Tibial artery (tissue), 4 donors: ENCODE results near the gene SEPTIN8.
"Not testable (repeated sequence)": the region's sequence is repeated elsewhere in the genome, so short reads cannot be mapped to it uniquely, and the experiment has no call there.

Experiments
- DNase-seq, 2 donors: peaks; one replicate each; pipeline ENCODE4 v3.0.0-alpha.2; 2019
- H3K27ac ChIP-seq, 2 donors: fragments of 200-600 bp; sonication (generic) in 1 of 2; 1 replicate in 1 of 2; 2 replicates in 1 of 2; pipeline ENCODE4 v1.5.1; 2018 to 2019; ENCODE audit warnings: mild to moderate bottlenecking in 1 of 2
- H3K27me3 ChIP-seq, 2 donors: fragments of 200-600 bp; sonication (generic) in 1 of 2; one replicate each; pipeline versions ENCODE4 v1.5.1 to v1.6.0; 2016 to 2019
- H3K36me3 ChIP-seq, 3 donors: fragments of 200-600 bp; sonication (generic) in 2 of 3; one replicate each; pipeline ENCODE4 v1.5.1; 2016 to 2019; ENCODE audit warnings: mild to moderate bottlenecking in 2 of 3
- H3K4me1 ChIP-seq, 4 donors: fragments of 200-600 bp; sonication (generic) in 2 of 4; 1 replicate in 3 of 4; 2 replicates in 1 of 4; pipeline ENCODE4 v1.5.1; 2016 to 2019
- H3K4me3 ChIP-seq, 2 donors: fragments of 200-600 bp; sonication (generic) in 1 of 2; 1 replicate in 1 of 2; 2 replicates in 1 of 2; pipeline ENCODE4 v1.5.1; 2018 to 2019; ENCODE audit warnings: mild to moderate bottlenecking in 2 of 2
- H3K9me3 ChIP-seq, 3 donors: fragments of 200-600 bp; sonication (generic) in 1 of 3; one replicate each; pipeline ENCODE4 v1.5.1; 2016 to 2019
- intact Hi-C: fragments of 100-400 bp; cut with DNase I; formaldehyde crosslinking; loops from one replicate; pipeline ENCODE4 v1.15.0; 2023; ENCODE audit warnings: low total_unique reads
- TF ChIP-seq, protein P1 (sequence below), 2 experiments: fragments of 200-600 bp in 1 of 2; fragments of 450-650 bp in 1 of 2; IDR thresholded peaks; one replicate each; pipeline ENCODE4 v1.5.1; 2017 to 2019; ENCODE audit warnings: antibody characterized with exemption in 2 of 2, mild to moderate bottlenecking in 1 of 2, moderate library complexity in 1 of 2

Gene SEPTIN8

DNA sequence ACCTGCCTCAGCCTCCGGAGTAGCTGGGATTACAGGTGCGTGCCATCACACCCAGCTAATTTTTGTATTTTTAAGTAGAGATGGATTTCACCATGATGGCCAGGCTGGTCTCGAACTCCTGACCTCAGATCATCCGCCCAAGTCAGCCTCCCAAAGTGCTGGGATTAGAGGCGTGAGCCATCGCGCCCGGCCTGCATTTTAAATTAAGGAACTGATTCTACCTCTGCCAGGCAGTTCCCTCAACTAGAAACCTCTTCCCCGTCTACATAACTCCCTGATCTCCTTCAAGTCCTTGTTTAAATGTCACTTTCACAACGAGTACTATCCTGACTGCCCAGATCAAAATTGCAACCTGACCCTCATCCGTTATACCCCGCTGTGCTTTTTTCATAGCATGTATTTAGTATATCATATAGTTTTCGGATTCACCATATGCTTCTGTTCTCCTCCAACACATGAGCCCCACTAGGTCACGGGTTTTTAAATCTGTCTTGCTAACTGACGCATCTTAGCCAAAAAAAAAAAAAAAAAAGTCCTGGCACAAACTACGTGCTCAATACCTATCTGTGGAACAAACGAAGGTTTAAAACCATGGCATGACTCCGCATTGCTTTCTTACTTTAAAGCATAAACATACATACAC lies 35.2 kb upstream of the SEPTIN8 start:
- DNase-seq, result peak in 1 of 2 donors; percentile 57
- Histone ChIP-seq H3K27ac (no peak overlapping the region), H3K4me1 (peaks cover 0 to 18% (median 16%) of the 10 kb centered on the region in 4 donors), H3K4me3 (no peak overlapping the region), H3K36me3 (no peaks in the 10 kb centered on the region), H3K9me3 (no peaks in the 10 kb centered on the region), H3K27me3 (peaks cover 0 to 47% of the 10 kb centered on the region in 2 donors)
- intact Hi-C loops, result loop anchor here (10.0 kb wide), 1 partner anchor 157 kb away; the partner anchor contains the start of gene IL13
- TF ChIP-seq, protein P1, sequence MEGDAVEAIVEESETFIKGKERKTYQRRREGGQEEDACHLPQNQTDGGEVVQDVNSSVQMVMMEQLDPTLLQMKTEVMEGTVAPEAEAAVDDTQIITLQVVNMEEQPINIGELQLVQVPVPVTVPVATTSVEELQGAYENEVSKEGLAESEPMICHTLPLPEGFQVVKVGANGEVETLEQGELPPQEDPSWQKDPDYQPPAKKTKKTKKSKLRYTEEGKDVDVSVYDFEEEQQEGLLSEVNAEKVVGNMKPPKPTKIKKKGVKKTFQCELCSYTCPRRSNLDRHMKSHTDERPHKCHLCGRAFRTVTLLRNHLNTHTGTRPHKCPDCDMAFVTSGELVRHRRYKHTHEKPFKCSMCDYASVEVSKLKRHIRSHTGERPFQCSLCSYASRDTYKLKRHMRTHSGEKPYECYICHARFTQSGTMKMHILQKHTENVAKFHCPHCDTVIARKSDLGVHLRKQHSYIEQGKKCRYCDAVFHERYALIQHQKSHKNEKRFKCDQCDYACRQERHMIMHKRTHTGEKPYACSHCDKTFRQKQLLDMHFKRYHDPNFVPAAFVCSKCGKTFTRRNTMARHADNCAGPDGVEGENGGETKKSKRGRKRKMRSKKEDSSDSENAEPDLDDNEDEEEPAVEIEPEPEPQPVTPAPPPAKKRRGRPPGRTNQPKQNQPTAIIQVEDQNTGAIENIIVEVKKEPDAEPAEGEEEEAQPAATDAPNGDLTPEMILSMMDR (IDR thresholded peaks at IDR 0.05), result no peak

DNA sequence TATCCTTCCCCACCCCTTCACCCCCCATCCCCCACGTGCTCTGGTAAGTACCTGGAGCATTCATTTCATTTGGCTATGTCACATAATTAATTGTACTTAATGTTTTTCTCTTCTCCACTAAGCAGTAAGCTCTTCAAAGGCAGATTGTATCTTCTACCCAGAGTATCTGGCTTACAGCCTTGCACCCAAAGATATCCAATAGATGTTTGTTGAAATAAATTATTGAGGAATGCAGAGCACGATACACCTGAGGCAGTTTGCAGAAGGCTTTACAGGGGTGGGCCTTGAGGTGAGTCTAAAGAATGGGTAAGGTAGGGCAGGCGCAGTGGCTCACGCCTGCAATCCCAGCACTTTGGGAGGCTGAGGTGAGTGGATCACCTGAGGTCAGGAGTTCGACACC lies 33.6 kb upstream of the SEPTIN8 start:
- peaks cover 0 to 18% (median 16%) of the 10 kb centered on the region in 4 donors for H3K4me1 ChIP-seq
- TF ChIP-seq, protein P1 (IDR thresholded peaks at IDR 0.05), result no peak
- H3K4me3 ChIP-seq, result no peak overlapping the region
- H3K27me3 ChIP-seq, result peaks cover 0 to 49% of the 10 kb centered on the region in 2 donors
- H3K9me3 ChIP-seq, result no peaks in the 10 kb centered on the region
- no peaks in the 10 kb centered on the region for H3K36me3 ChIP-seq
- H3K27ac ChIP-seq, result no peak overlapping the region
- intact Hi-C loops, result loop anchor here (10.0 kb wide), 1 partner anchor 156 kb away; the partner anchor contains the start of gene IL13
- DNase-seq, result no peak

DNA sequence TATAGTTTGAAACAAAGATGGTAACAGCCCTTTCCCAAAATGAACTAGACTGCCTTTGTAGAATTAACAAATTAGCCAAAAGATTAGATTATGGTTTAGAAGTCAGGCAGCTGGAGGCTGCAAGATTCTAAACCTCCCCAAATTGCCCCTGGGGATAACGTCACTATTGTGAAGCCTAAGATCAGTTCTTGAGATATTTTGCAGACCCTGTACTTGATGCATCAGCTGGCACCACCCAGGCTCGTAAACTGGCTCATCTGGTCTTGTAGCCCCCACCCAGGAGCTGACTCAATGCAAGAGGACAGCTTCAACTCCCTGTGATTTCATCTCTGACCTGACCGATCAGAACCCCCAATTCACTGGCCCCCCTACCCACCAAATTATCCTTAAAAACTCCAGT lies 31.8 kb upstream of the SEPTIN8 start:
- Histone ChIP-seq H3K27me3 (peaks cover 0 to 45% of the 10 kb centered on the region in 2 donors), H3K4me3 (no peak overlapping the region), H3K36me3 (no peaks in the 10 kb centered on the region), H3K27ac (no peak overlapping the region), H3K4me1 (peaks cover 0 to 13% (median 10%) of the 10 kb centered on the region in 4 donors), H3K9me3 (no peaks in the 10 kb centered on the region)
- TF ChIP-seq, protein P1 (IDR thresholded peaks at IDR 0.05), result no peak
- intact Hi-C loops, result no loop called here
- DNase-seq, result peak in 1 of 2 donors; percentile 28

DNA sequence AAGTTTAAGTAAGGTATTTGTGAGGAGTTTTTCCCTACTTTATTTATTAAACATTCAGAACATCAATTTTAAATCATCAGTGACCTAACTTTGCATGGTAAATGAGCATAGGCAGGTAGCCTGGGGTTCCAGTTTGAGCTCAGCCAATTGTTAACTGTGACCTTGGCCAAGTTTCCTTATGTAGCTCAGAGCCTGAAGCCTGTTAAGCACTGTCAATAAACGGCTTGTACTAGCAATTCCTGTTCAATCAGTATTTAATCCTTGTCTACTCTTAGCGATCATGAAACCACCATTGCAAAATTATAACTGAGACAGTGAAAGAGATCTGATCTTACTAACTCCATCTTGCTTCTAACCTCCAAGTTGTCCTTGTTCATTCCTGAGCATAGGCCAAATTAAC lies 31.4 kb upstream of the SEPTIN8 start:
- peaks cover 0 to 40% of the 10 kb centered on the region in 2 donors for H3K27me3 ChIP-seq
- no peaks in the 10 kb centered on the region for H3K36me3 ChIP-seq
- no peak overlapping the region for H3K27ac ChIP-seq
- H3K4me1 ChIP-seq, result peaks cover 0 to 8% (median 7%) of the 10 kb centered on the region in 4 donors
- H3K4me3 ChIP-seq, result no peak overlapping the region
- TF ChIP-seq, protein P1 (IDR thresholded peaks at IDR 0.05), result no peak
- intact Hi-C loops, result no loop called here
- DNase-seq, result no peak
- no peaks in the 10 kb centered on the region for H3K9me3 ChIP-seq

DNA sequence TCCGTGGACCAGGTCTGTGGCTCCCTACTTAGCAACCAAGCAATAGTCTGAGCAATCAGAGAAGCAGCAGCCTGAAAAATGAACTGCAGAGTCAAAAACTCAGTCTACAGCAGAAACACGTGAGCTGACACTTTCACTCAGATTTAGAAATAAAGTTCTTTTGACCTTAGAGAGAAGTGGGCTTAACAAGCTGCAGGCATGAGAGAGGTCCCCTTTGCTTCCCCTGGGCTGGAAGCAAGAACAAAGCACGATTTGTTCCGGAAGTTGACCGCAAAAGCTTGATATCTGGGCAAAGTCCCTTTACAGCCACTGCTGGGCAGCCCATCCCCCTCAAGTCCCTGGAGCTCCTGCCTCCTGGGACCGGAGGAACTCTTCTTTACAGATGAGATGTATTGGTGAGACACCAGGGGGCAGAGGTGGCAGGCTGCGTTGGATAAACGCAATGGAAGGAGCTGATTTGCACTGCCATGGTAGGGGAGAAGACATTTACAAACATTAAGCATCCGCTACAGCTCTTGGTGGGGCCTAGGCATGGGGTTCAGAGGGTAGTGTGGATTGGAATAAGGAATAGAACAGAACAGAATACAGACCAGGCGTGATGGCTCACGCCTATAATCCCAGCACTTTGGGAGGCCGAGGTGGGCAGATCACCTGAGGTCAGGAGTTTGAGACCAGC lies 30.3 kb upstream of the SEPTIN8 start:
- Histone ChIP-seq H3K27me3 (peaks cover 0 to 33% of the 10 kb centered on the region in 2 donors), H3K9me3 (no peaks in the 10 kb centered on the region), H3K4me1 (no peaks in the 10 kb centered on the region), H3K27ac (no peak overlapping the region), H3K4me3 (no peak overlapping the region), H3K36me3 (no peaks in the 10 kb centered on the region)
- TF ChIP-seq, protein P1 (IDR thresholded peaks at IDR 0.05), result no peak
- intact Hi-C loops, result no loop called here
- DNase-seq, result peak in 1 of 2 donors; percentile 54

DNA sequence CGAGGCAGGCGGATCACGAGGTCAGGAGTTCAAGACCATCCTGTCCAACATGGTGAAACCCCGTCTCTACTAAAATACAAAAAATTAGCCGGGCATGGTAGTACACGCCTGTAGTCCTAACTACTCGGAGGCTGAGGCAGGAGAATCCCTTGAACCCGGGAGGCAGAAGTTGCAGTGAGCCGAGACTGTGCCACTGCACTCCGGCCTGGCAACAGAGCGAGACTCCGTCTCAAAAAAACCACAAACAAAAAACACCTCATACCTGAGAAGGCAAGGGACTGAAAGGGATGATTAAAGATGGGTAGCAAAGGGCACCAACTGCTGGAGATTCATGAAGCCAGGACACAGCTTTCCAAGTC lies 29.7 kb upstream of the SEPTIN8 start:
- H3K4me3 ChIP-seq, intact Hi-C loops, H3K4me1 ChIP-seq, H3K9me3 ChIP-seq, H3K27ac ChIP-seq, DNase-seq, H3K36me3 ChIP-seq: not testable (repeated sequence)
- H3K27me3 ChIP-seq, result peaks cover 0 to 31% of the 10 kb centered on the region in 2 donors

DNA sequence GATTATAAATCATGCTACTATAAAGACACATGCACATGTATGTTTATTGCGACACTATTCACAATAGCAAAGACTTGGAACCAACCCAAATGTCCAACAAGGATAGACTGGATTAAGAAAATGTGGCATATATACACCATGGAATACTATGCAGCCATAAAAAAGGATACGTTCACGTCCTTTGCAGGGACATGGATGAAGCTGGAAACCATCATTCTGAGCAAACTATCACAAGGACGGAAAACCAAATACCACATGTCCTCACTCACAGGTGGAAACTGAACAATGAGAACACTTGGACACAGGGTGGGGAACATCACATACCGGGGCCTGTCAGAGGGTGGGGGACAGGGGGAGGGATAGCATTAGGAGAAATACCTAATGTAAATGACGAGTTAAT lies 28.8 kb upstream of the SEPTIN8 start:
- H3K4me1 ChIP-seq, intact Hi-C loops, DNase-seq, H3K9me3 ChIP-seq, H3K36me3 ChIP-seq, H3K4me3 ChIP-seq, H3K27ac ChIP-seq: not testable (repeated sequence)
- peaks cover 0 to 26% of the 10 kb centered on the region in 2 donors for H3K27me3 ChIP-seq

DNA sequence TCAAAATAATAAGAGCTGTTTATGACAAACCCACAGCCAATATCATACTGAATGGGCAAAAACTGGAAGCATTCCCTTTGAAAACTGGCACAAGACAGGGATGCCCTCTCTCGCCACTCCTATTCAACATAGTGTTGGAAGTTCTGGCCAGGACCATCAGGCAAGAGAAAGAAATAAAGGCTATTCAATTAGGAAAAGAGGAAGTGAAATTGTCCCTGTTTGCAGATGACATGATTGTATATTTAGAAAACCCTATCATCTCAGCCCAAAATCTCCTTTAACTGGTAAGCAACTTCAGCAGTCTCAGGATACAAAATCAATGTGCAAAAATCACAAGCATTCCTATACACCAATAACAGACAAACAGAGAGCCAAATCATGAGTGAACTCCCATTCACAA lies 27.2 kb upstream of the SEPTIN8 start:
- H3K27ac ChIP-seq, H3K9me3 ChIP-seq, H3K36me3 ChIP-seq, H3K4me1 ChIP-seq, intact Hi-C loops, H3K4me3 ChIP-seq, DNase-seq: not testable (repeated sequence)
- H3K27me3 ChIP-seq, result peaks cover 0 to 17% of the 10 kb centered on the region in 2 donors

DNA sequence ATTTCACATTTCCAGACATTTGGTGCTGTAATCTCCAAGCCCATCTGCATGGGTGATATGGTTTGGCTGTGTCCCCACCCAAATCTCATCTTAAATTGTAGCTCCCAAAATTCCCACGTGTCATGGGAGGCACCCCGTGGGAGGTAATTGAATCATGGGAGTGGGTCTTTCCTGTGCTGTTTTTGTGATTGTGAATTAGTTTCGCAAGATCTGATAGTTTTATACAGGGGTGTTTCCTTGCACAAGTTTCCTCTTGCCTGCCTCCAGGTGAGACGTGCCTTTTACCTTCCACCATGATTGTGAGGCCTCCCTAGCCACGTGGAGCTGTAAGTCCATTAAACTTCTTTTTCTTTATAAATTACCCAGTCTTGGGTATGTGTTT lies 25.6 kb upstream of the SEPTIN8 start:
- H3K27ac ChIP-seq, H3K9me3 ChIP-seq, H3K36me3 ChIP-seq, H3K4me3 ChIP-seq, DNase-seq, H3K4me1 ChIP-seq, intact Hi-C loops: not testable (repeated sequence)
- H3K27me3 ChIP-seq, result peaks cover 0 to 16% of the 10 kb centered on the region in 2 donors
